GM12878 (cell line): ENCODE data around the gene HBA2. TPM values are rescaled to one million over a fixed set of nuclear protein-coding genes. Genes with fewer than 3 reads are reported as not detected.

ENCODE experiments used
- ATAC-seq: fragments of 200-7000 bp; cut with Tn5 transposase; 3 replicates; pipeline ENCODE4 v1.9.1; 2020; ENCODE audit warnings: mild to moderate bottlenecking, moderate library complexity
- BruUV-seq: library from RNA; stranded (reverse); fragments of 400-500 nt; replicated peaks from 2 replicates; lab custom pipeline; 2021; lab: Mats Ljungman, UMichigan
- CTCF ChIA-PET: fragments of 300-600 bp; sonication (Branson Sonifier 250); formaldehyde crosslinking; extraction: SDS; loops from one replicate; lab custom pipeline; 2021; ENCODE audit warnings: inconsistent platforms; lab: Yijun Ruan, JAX
- POLR2A ChIA-PET: fragments of 350-600 bp; formaldehyde crosslinking; extraction: SDS; loops from one replicate; lab custom pipeline; 2021; ENCODE audit warnings: inconsistent platforms; lab: Charles Lee
- RAD21 ChIA-PET: fragments of 300-600 bp; sonication (Branson Sonifier 250); formaldehyde crosslinking; loops from one replicate; lab custom pipeline; 2023; ENCODE audit warnings: antibody characterized with exemption; ENCODE audit not compliant: unreplicated experiment; lab: Charles Lee
- SMC1A ChIA-PET: fragments of 300-600 bp; sonication (Branson Sonifier 250); formaldehyde crosslinking; loops from one replicate; lab custom pipeline; 2023; ENCODE audit not compliant: unreplicated experiment, uncharacterized antibody; lab: Charles Lee
- DNase-seq: peaks from one replicate; pipeline ENCODE4 v3.0.0-alpha.2; 2011; ENCODE audit warnings: low read depth, low spot score
- FAIRE-seq: peaks from 3 replicates; lab custom pipeline; 2011; peaks lifted over from hg19 to GRCh38; lab: Jason Lieb, UNC
- H2AFZ ChIP-seq: 2 replicates; pipeline ENCODE4 v1.6.0; 2011; ENCODE audit warnings: low read depth, low read length, control low read depth; ENCODE audit not compliant: control insufficient read depth
- H3K27ac ChIP-seq: 2 replicates; pipeline ENCODE4 v1.5.1; 2011; ENCODE audit warnings: control low read depth; ENCODE audit not compliant: control insufficient read depth, insufficient read depth
- H3K27me3 ChIP-seq, 2 experiments: replicated peaks in 1 of 2; 2 replicates each; pipeline versions ENCODE4 v1.6.0 to v1.6.1; 2011; ENCODE audit warnings: low read length in 1 of 2; ENCODE audit not compliant: control insufficient read depth in 2 of 2, insufficient read depth in 2 of 2
- H3K36me3 ChIP-seq, 2 experiments: 2 replicates each; pipeline ENCODE4 v1.5.1; 2011; ENCODE audit warnings: low read length in 1 of 2; ENCODE audit not compliant: control insufficient read depth in 2 of 2, insufficient read depth in 2 of 2
- H3K4me1 ChIP-seq: 2 replicates; pipeline ENCODE4 v1.6.1; 2011; ENCODE audit warnings: mild to moderate bottlenecking, low read length, moderate library complexity, mixed read lengths; ENCODE audit not compliant: control insufficient read depth, insufficient read depth
- H3K4me2 ChIP-seq: 2 replicates; pipeline ENCODE4 v1.6.0; 2011; ENCODE audit warnings: control low read depth; ENCODE audit not compliant: control insufficient read depth, insufficient read depth
- H3K4me3 ChIP-seq: fragments of 200-600 bp; sonication (generic); 2 replicates; pipeline ENCODE4 v1.5.1; 2016
- H3K79me2 ChIP-seq: 2 replicates; pipeline ENCODE4 v1.6.0; 2011; ENCODE audit warnings: low read length; ENCODE audit not compliant: control insufficient read depth, insufficient read depth
- H3K9ac ChIP-seq: 2 replicates; pipeline ENCODE4 v1.8.0; 2011; ENCODE audit warnings: low read length, control low read depth, mixed read lengths; ENCODE audit not compliant: control insufficient read depth, insufficient read depth
- H3K9me3 ChIP-seq: replicated peaks from 3 replicates; pipeline ENCODE4 v1.5.1; 2011; ENCODE audit warnings: mild to moderate bottlenecking, low read length; ENCODE audit not compliant: control insufficient read depth, insufficient read depth
- H4K20me1 ChIP-seq: 2 replicates; pipeline ENCODE4 v1.6.0; 2011; ENCODE audit not compliant: control insufficient read depth, insufficient read depth
- ASH2L ChIP-seq: fragments of 300-600, 200-600 bp; sonication (generic); IDR thresholded peaks from 2 replicates; pipeline ENCODE4 v1.6.1; 2017; ENCODE audit warnings: low read depth, mild to moderate bottlenecking, borderline replicate concordance
- BCL11A ChIP-seq: IDR thresholded peaks from 2 replicates; pipeline ENCODE4 v1.6.1; 2011; ENCODE audit warnings: low read depth, low read length
- BRCA1 ChIP-seq: IDR thresholded peaks from 2 replicates; pipeline ENCODE4 v1.6.1; 2011; ENCODE audit warnings: low read depth, low read length, improper control_type of control experiment
- CBX3 ChIP-seq: fragments of 200-600 bp; sonication (generic); IDR thresholded peaks from 2 replicates; pipeline ENCODE4 v1.6.1; 2016; ENCODE audit warnings: low read depth, borderline replicate concordance
- CEBPB ChIP-seq, 2 experiments: fragments of 150-350 bp in 1 of 2; IDR thresholded peaks; 2 replicates each; pipeline ENCODE4 v1.6.1; 2012 to 2014; ENCODE audit warnings: low read depth in 2 of 2, low read length in 2 of 2, borderline replicate concordance in 1 of 2, inconsistent platforms in 1 of 2
- CEBPZ ChIP-seq: fragments of 150-350 bp; IDR thresholded peaks from 2 replicates; pipeline ENCODE4 v1.6.1; 2016; ENCODE audit warnings: low read depth, low read length
- KAT2A ChIP-seq: conservative IDR thresholded peaks from 2 replicates; pipeline ENCODE4 v1.6.1; 2011; ENCODE audit warnings: low read depth, low read length; ENCODE audit not compliant: control insufficient read depth
- NR2C1 ChIP-seq: fragments of 450-650 bp; IDR thresholded peaks from 2 replicates; pipeline ENCODE4 v1.6.1; 2017; ENCODE audit warnings: antibody characterized with exemption, mild to moderate bottlenecking, moderate library complexity
- RBBP5 ChIP-seq: fragments of 200-600 bp; sonication (generic); conservative IDR thresholded peaks from 2 replicates; pipeline ENCODE4 v1.6.1; 2016
- TCF3 ChIP-seq: IDR thresholded peaks from 2 replicates; pipeline ENCODE4 v1.6.1; 2012; ENCODE audit warnings: low read depth, mild to moderate bottlenecking, low read length, borderline replicate concordance; ENCODE audit not compliant: insufficient read depth
- ZNF207 ChIP-seq: fragments of 450-650 bp; IDR thresholded peaks from 2 replicates; pipeline ENCODE4 v1.6.1; 2014; ENCODE audit warnings: antibody characterized with exemption, mild to moderate bottlenecking, borderline replicate concordance
- ZNF217 ChIP-seq: fragments of 450-650 bp; IDR thresholded peaks from 2 replicates; pipeline ENCODE4 v1.6.1; 2017; ENCODE audit warnings: antibody characterized with exemption, mild to moderate bottlenecking
- ZNF384 ChIP-seq: IDR thresholded peaks from 2 replicates; pipeline ENCODE4 v1.6.1; 2012; ENCODE audit warnings: low read depth, mild to moderate bottlenecking, low read length, improper control_type of control experiment, borderline replicate concordance
- ZSCAN29 ChIP-seq: fragments of 450-650 bp; IDR thresholded peaks from 2 replicates; pipeline ENCODE4 v1.6.1; 2017; ENCODE audit warnings: mild to moderate bottlenecking, moderate library complexity
- WGBS: methylation state at CpG from one replicate; pipeline ENCODE4 v1.1.6; 2016; ENCODE audit warnings: low lambda C conversion rate; ENCODE audit not compliant: insufficient replicate concordance, insufficient coverage; ENCODE audit errors: missing lambda C conversion rate; 5-methylcytosine and 5-hydroxymethylcytosine counted together
- in situ Hi-C: fragments of 300-500 bp; cut with MboI; formaldehyde crosslinking; loops from 9 replicates; pipeline ENCODE4 v1.14.3; 2018; ENCODE audit warnings: mixed read lengths
- intact Hi-C: fragments of 100-400 bp; cut with micrococcal nuclease; formaldehyde crosslinking; loops from one replicate; pipeline ENCODE4 v1.14.2; 2022; ENCODE audit not compliant: unreplicated experiment
- polyA plus RNA-seq, 11 experiments: library from polyadenylated mRNA; depleted of rRNA in 4 of 11; unstranded in 6 of 11; stranded (reverse) in 5 of 11; fragments of >200 nt; fragmentation: Nextera tagmentation in 4 of 11; fragmentation: Illumina TruSeq in 1 of 11; extraction: Ambion mirVana in 4 of 11; extraction: Trizol in 1 of 11; gene quantifications; 1 replicate in 1 of 11; 2 replicates in 10 of 11; pipeline versions ENCODE4 v1.2.1 to v1.2.3, GENCODE V29; 2011 to 2016; ENCODE audit warnings: inconsistent platforms in 2 of 11, missing spikeins in 2 of 11, low read depth in 1 of 11
- total RNA-seq, 4 experiments: library from RNA; depleted of rRNA in 3 of 4; stranded (reverse); fragments of >200 nt in 3 of 4; fragmentation: Illumina TruSeq in 1 of 4; extraction: Trizol in 1 of 4; gene quantifications; 2 replicates each; pipeline versions ENCODE4 v1.2.1 to v1.2.3, GENCODE V29; 2013 to 2021
- TF ChIP-seq, protein P1 (sequence below): fragments of 450-650 bp; IDR thresholded peaks from 2 replicates; pipeline ENCODE4 v1.6.1; 2017; ENCODE audit warnings: mild to moderate bottlenecking, low read depth, inconsistent platforms; ENCODE audit not compliant: poor library complexity, severe bottlenecking

The HBA2 gene
- total and polyA plus RNA-seq, 10 of the 15 experiments (the other 5 are each of a cell fraction or from before 2014, with no cell fraction given), result 0.30 to 0.96 (median 0.92) TPM; not detected in 7

DNA sequence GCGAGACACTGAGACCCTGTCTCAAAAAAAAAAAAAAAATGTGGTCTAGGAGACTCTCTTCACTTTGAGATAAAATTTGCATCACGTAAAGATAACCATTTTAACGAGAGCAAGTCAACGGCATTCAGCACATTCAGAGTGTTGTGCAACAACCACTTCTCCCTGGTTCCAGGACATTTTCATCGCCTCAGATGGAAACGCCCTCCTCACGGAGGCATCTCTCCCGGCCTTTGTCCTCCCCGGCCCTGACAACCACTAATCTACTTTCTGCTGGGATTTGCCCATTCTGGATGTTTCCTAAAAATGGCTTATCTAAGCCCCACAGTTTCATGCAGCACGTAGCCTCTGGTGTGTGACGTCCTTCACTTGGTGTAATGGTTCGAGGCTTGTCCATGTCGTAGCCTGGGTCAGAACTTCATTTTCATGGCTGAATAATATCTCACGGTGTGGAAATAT, 27.9 kb upstream of the HBA2 start:
- no peak for ATAC-seq
- intact Hi-C loops (no loop called here), in situ Hi-C loops (no loop called here)
- no TSS peak for BruUV-seq
- Histone ChIP-seq H3K79me2 (no peaks in the 10 kb centered on the region), H4K20me1 (no peaks in the 10 kb centered on the region), H3K4me2 (no peak overlapping the region), H3K4me1 (no peaks in the 10 kb centered on the region), H3K9ac (no peak overlapping the region), H3K27me3 (no peaks in the 10 kb centered on the region), H3K4me3 (no peak overlapping the region), H2AFZ (no peak overlapping the region; the same call in 1 of the 2 replicates), H3K9me3 (no peaks in the 10 kb centered on the region), H3K27ac (no peak overlapping the region), H3K36me3 (no peaks in the 10 kb centered on the region)
- CTCF ChIA-PET, result no interaction called here
- WGBS, result 62% methylated on average over 14 of the region's 14 CpGs
- FAIRE-seq, result no peak
- TF ChIP-seq, protein P1, sequence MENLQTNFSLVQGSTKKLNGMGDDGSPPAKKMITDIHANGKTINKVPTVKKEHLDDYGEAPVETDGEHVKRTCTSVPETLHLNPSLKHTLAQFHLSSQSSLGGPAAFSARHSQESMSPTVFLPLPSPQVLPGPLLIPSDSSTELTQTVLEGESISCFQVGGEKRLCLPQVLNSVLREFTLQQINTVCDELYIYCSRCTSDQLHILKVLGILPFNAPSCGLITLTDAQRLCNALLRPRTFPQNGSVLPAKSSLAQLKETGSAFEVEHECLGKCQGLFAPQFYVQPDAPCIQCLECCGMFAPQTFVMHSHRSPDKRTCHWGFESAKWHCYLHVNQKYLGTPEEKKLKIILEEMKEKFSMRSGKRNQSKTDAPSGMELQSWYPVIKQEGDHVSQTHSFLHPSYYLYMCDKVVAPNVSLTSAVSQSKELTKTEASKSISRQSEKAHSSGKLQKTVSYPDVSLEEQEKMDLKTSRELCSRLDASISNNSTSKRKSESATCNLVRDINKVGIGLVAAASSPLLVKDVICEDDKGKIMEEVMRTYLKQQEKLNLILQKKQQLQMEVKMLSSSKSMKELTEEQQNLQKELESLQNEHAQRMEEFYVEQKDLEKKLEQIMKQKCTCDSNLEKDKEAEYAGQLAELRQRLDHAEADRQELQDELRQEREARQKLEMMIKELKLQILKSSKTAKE, result no peak
- TF ChIP-seq KAT2A (no peak), TCF3 (no peak), ZNF207 (no peak), ZNF384 (no peak), ZSCAN29 (no peak), ASH2L (no peak), CBX3 (no peak), RBBP5 (no peak), CEBPB (IDR thresholded peaks at IDR 0.05; ENCODE audit: borderline replicate concordance in 1 of 2, low read depth in 2 of 2, low read length in 2 of 2) (no peak), ZNF217 (no peak), BCL11A (no peak), CEBPZ (no peak), NR2C1 (no peak), BRCA1 (no peak)
- SMC1A ChIA-PET, result no interaction called here
- POLR2A ChIA-PET, result interaction anchor here (0.6 kb wide), 1 partner anchor 1222 kb away, joined by 3 read pairs; no protein-coding TSS in a partner anchor
- DNase-seq, result no peak
- RAD21 ChIA-PET, result no interaction called here
